HepG2 (cell line): ENCODE results near the gene CSNK1D. TPM values are rescaled to one million over a fixed set of nuclear protein-coding genes. Genes with fewer than 3 reads are reported as not detected.

Experiments
- AKAP8 ChIP-seq: sonication (generic); formaldehyde crosslinking; IDR thresholded peaks from 2 replicates; pipeline ENCODE4 v1.5.1; 2020; ENCODE audit warnings: mild to moderate bottlenecking, missing genetic modification reagents
- BRD4 ChIP-seq: sonication (generic); formaldehyde crosslinking; IDR thresholded peaks from 2 replicates; pipeline ENCODE4 v1.4.0; 2020; ENCODE audit warnings: missing genetic modification reagents
- CEBPZ ChIP-seq: IDR thresholded peaks from 2 replicates; pipeline ENCODE4 v1.6.1; 2012; ENCODE audit warnings: low read length, improper control_type of control experiment
- GATAD2A ChIP-seq: IDR thresholded peaks from 2 replicates; pipeline ENCODE4 v1.6.1; 2016
- HIVEP1 ChIP-seq: sonication (generic); formaldehyde crosslinking; IDR thresholded peaks from 2 replicates; pipeline ENCODE4 v1.4.0; 2020; ENCODE audit warnings: mild to moderate bottlenecking, missing genetic modification reagents
- HNF4A ChIP-seq: sonication (generic); formaldehyde crosslinking; IDR thresholded peaks from 2 replicates; pipeline ENCODE4 v1.4.0; 2020; ENCODE audit warnings: missing genetic modification reagents
- NFKBIZ ChIP-seq: IDR thresholded peaks from 2 replicates; pipeline ENCODE4 v1.6.1; 2018; ENCODE audit warnings: missing genetic modification reagents, missing compliant biosample characterization
- NR2F2 ChIP-seq: IDR thresholded peaks from 2 replicates; pipeline ENCODE4 v1.6.1; 2012; ENCODE audit warnings: low read depth, inconsistent platforms, borderline replicate concordance
- NR3C1 ChIP-seq: sonication (generic); formaldehyde crosslinking; IDR thresholded peaks from 2 replicates; pipeline ENCODE4 v1.4.0; 2020; ENCODE audit warnings: missing genetic modification reagents
- PHB2 ChIP-seq: fragments of 450-650 bp; IDR thresholded peaks from 2 replicates; pipeline ENCODE4 v1.6.1; 2018; ENCODE audit not compliant: partially characterized antibody
- ZBTB7A ChIP-seq: sonication (generic); formaldehyde crosslinking; IDR thresholded peaks from 2 replicates; pipeline ENCODE4 v1.8.0; 2022; ENCODE audit warnings: mild to moderate bottlenecking, missing genetic modification reagents
- ZNF251 ChIP-seq: sonication (generic); formaldehyde crosslinking; IDR thresholded peaks from 2 replicates; pipeline ENCODE4 v1.9.0; 2021; ENCODE audit warnings: mild to moderate bottlenecking, missing genetic modification reagents
- ZNF256 ChIP-seq: sonication (generic); formaldehyde crosslinking; conservative IDR thresholded peaks from 2 replicates; pipeline ENCODE4 v1.4.0; 2020; ENCODE audit warnings: missing genetic modification reagents
- ZNF263 ChIP-seq: sonication (generic); formaldehyde crosslinking; IDR thresholded peaks from 2 replicates; pipeline ENCODE4 v1.4.0; 2020; ENCODE audit warnings: missing genetic modification reagents
- ZNF7 ChIP-seq: IDR thresholded peaks from 2 replicates; pipeline ENCODE4 v1.6.1; 2016; ENCODE audit warnings: missing biosample characterization, missing genetic modification reagents
- ZNF780A ChIP-seq: sonication (generic); formaldehyde crosslinking; IDR thresholded peaks from 2 replicates; pipeline ENCODE4 v1.8.0; 2022; ENCODE audit warnings: mild to moderate bottlenecking, missing genetic modification reagents, moderate library complexity
- ZNF878 ChIP-seq: sonication (generic); formaldehyde crosslinking; IDR thresholded peaks from 2 replicates; pipeline ENCODE4 v1.8.1; 2023; ENCODE audit warnings: mild to moderate bottlenecking, missing genetic modification reagents, moderate library complexity
- polyA plus RNA-seq, 8 experiments: library from polyadenylated mRNA; depleted of rRNA in 3 of 8; stranded (reverse) in 7 of 8; unstranded in 1 of 8; fragments of >200 nt; fragmentation: Illumina TruSeq in 4 of 8; extraction: Trizol in 4 of 8; gene quantifications; 2 replicates each; pipeline versions ENCODE4 v1.2.1 to v1.2.3, GENCODE V29; 2011 to 2016; ENCODE audit warnings: low read depth in 4 of 8, missing spikeins in 1 of 8, mixed read lengths in 1 of 8; ENCODE audit not compliant: insufficient read depth in 1 of 8
- total RNA-seq, 5 experiments: library from RNA; depleted of rRNA; stranded (reverse); fragments of >200 nt; fragmentation: Illumina TruSeq; extraction: Trizol; gene quantifications; 2 replicates each; pipeline ENCODE4 v1.2.3, GENCODE V29; 2016; ENCODE audit warnings: low read depth in 1 of 5
- TF ChIP-seq, protein P1 (sequence below): sonication (generic); formaldehyde crosslinking; IDR thresholded peaks from 2 replicates; pipeline ENCODE4 v1.5.1; 2020; ENCODE audit warnings: mild to moderate bottlenecking, missing genetic modification reagents
- TF ChIP-seq, protein P2 (sequence below): sonication (generic); formaldehyde crosslinking; IDR thresholded peaks from 2 replicates; pipeline ENCODE4 v1.8.1; 2022; ENCODE audit warnings: low read depth, mild to moderate bottlenecking, missing genetic modification reagents
- TF ChIP-seq, protein P3 (sequence below): sonication (generic); formaldehyde crosslinking; IDR thresholded peaks from 2 replicates; pipeline ENCODE4 v1.4.0; 2020; ENCODE audit warnings: low read depth, mild to moderate bottlenecking, missing genetic modification reagents
- TF ChIP-seq, protein P4 (sequence below): sonication (generic); formaldehyde crosslinking; IDR thresholded peaks from 2 replicates; pipeline ENCODE4 v1.4.0; 2020; ENCODE audit warnings: missing genetic modification reagents

Gene CSNK1D
- total and polyA plus RNA-seq, 2 of the 13 experiments (the other 11 are each of a cell fraction or from before 2014, with no cell fraction given): 31.5 to 128 TPM

GRCh38 chr17:82217120-82217529, 56.4 kb downstream of the CSNK1D start (continued):
- TF ChIP-seq NR3C1 (CRISPR knock-in tag): no peak
- no peak for TF ChIP-seq HNF4A (CRISPR knock-in tag)
- TF ChIP-seq, protein P1, sequence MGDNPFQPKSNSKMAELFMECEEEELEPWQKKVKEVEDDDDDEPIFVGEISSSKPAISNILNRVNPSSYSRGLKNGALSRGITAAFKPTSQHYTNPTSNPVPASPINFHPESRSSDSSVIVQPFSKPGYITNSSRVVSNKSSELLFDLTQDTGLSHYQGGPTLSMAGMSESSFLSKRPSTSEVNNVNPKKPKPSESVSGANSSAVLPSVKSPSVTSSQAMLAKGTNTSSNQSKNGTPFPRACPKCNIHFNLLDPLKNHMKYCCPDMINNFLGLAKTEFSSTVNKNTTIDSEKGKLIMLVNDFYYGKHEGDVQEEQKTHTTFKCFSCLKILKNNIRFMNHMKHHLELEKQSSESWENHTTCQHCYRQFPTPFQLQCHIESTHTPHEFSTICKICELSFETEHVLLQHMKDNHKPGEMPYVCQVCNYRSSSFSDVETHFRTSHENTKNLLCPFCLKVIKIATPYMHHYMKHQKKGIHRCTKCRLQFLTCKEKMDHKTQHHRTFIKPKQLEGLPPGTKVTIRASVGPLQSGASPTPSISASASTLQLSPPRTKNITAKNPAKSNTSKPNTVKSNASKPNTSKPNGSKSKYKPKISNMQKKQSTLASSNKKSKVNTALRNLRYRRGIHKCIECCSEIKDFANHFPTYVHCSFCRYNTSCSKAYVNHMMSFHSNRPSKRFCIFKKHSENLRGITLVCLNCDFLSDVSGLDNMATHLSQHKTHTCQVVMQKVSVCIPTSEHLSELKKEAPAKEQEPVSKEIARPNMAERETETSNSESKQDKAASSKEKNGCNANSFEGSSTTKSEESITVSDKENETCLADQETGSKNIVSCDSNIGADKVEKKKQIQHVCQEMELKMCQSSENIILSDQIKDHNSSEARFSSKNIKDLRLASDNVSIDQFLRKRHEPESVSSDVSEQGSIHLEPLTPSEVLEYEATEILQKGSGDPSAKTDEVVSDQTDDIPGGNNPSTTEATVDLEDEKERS (CRISPR knock-in tag): no peak
- TF ChIP-seq NR2F2: no peak
- TF ChIP-seq ZNF256 (CRISPR knock-in tag): no peak
- TF ChIP-seq ZNF780A (CRISPR knock-in tag): no peak
- no peak for TF ChIP-seq GATAD2A (CRISPR knock-in tag)
- TF ChIP-seq HIVEP1 (CRISPR knock-in tag): no peak
- TF ChIP-seq ZNF7 (CRISPR knock-in tag): no peak
- TF ChIP-seq ZNF263: 0 out of 2 replicates have a peak, but pooled peaks have one; percentile 12
- no peak for TF ChIP-seq CEBPZ
- TF ChIP-seq, protein P2, sequence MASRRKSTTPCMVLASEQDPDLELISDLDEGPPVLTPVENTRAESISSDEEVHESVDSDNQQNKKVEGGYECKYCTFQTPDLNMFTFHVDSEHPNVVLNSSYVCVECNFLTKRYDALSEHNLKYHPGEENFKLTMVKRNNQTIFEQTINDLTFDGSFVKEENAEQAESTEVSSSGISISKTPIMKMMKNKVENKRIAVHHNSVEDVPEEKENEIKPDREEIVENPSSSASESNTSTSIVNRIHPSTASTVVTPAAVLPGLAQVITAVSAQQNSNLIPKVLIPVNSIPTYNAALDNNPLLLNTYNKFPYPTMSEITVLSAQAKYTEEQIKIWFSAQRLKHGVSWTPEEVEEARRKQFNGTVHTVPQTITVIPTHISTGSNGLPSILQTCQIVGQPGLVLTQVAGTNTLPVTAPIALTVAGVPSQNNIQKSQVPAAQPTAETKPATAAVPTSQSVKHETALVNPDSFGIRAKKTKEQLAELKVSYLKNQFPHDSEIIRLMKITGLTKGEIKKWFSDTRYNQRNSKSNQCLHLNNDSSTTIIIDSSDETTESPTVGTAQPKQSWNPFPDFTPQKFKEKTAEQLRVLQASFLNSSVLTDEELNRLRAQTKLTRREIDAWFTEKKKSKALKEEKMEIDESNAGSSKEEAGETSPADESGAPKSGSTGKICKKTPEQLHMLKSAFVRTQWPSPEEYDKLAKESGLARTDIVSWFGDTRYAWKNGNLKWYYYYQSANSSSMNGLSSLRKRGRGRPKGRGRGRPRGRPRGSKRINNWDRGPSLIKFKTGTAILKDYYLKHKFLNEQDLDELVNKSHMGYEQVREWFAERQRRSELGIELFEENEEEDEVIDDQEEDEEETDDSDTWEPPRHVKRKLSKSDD: no peak
- TF ChIP-seq PHB2: no peak
- no peak for TF ChIP-seq ZNF251 (CRISPR knock-in tag)
- no peak for TF ChIP-seq AKAP8 (CRISPR knock-in tag)
- TF ChIP-seq ZBTB7A (CRISPR knock-in tag): no peak
- TF ChIP-seq BRD4 (CRISPR knock-in tag): 0 out of 2 replicates have a peak, but pooled peaks have one; percentile 75
- no peak for TF ChIP-seq NFKBIZ (CRISPR knock-in tag)
- TF ChIP-seq ZNF878 (CRISPR knock-in tag): no peak
- TF ChIP-seq, protein P3, sequence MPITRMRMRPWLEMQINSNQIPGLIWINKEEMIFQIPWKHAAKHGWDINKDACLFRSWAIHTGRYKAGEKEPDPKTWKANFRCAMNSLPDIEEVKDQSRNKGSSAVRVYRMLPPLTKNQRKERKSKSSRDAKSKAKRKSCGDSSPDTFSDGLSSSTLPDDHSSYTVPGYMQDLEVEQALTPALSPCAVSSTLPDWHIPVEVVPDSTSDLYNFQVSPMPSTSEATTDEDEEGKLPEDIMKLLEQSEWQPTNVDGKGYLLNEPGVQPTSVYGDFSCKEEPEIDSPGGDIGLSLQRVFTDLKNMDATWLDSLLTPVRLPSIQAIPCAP (CRISPR knock-in tag): no peak
- TF ChIP-seq, protein P4, sequence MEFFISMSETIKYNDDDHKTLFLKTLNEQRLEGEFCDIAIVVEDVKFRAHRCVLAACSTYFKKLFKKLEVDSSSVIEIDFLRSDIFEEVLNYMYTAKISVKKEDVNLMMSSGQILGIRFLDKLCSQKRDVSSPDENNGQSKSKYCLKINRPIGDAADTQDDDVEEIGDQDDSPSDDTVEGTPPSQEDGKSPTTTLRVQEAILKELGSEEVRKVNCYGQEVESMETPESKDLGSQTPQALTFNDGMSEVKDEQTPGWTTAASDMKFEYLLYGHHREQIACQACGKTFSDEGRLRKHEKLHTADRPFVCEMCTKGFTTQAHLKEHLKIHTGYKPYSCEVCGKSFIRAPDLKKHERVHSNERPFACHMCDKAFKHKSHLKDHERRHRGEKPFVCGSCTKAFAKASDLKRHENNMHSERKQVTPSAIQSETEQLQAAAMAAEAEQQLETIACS (CRISPR knock-in tag): no peak
